IPS-18c (cell line): Measurements from ENCODE around the gene LRRC8D.

Experiments used
- H3K4me3 ChIP-seq: 2 replicates; pipeline ENCODE4 v1.7.0; 2013; ENCODE audit warnings: low read depth, mild to moderate bottlenecking, low read length, moderate library complexity; ENCODE audit not compliant: insufficient read depth
- H3K9me3 ChIP-seq: one replicate; pipeline ENCODE4 v1.6.1; 2013; ENCODE audit warnings: mild to moderate bottlenecking, low read length, moderate library complexity; ENCODE audit not compliant: control insufficient read depth, insufficient read depth

The LRRC8D gene

GRCh38 chr1:89802051-89802450 is 18.8 kb upstream of the LRRC8D start:
- H3K9me3 ChIP-seq = no peaks in the 10 kb centered on the region
- no peak overlapping the region for H3K4me3 ChIP-seq

GRCh38 chr1:89802841-89803240 is 18.0 kb upstream of the LRRC8D start:
- Histone ChIP-seq H3K9me3 (no peaks in the 10 kb centered on the region), H3K4me3 (no peak overlapping the region)

GRCh38 chr1:89804642-89805237 is 16.1 kb upstream of the LRRC8D start:
- Histone ChIP-seq H3K9me3 (no peaks in the 10 kb centered on the region), H3K4me3 (no peak overlapping the region)

- H3K9me3 ChIP-seq = no peaks in the 10 kb centered on the region
Observed at GRCh38 chr1:89806616-89807015, 14.2 kb upstream of the LRRC8D start.

GRCh38 chr1:89807503-89807902 is 13.3 kb upstream of the LRRC8D start:
- H3K4me3 ChIP-seq = no peak overlapping the region
- H3K9me3 ChIP-seq = no peaks in the 10 kb centered on the region

More at GRCh38 chr1:89806616-89807015, 14.2 kb upstream of the LRRC8D start:
- H3K4me3 ChIP-seq = no peak overlapping the region

GRCh38 chr1:89807983-89808382 is 12.8 kb upstream of the LRRC8D start:
- H3K9me3 ChIP-seq = peaks cover 2% of the 10 kb centered on the region
- no peak overlapping the region for H3K4me3 ChIP-seq

GRCh38 chr1:89808441-89809117 is 12.3 kb upstream of the LRRC8D start:
- H3K9me3 ChIP-seq = peaks cover 2% of the 10 kb centered on the region
- H3K4me3 ChIP-seq = no peak overlapping the region

GRCh38 chr1:89809556-89809955 is 11.3 kb upstream of the LRRC8D start:
- Histone ChIP-seq H3K9me3 (peaks cover 2% of the 10 kb centered on the region), H3K4me3 (no peak overlapping the region)

- H3K4me3 ChIP-seq = no peak overlapping the region
- peaks cover 2% of the 10 kb centered on the region for H3K9me3 ChIP-seq
Observed at GRCh38 chr1:89810302-89810701, 10.5 kb upstream of the LRRC8D start.

- Histone ChIP-seq H3K4me3 (no peak overlapping the region), H3K9me3 (peaks cover 2% of the 10 kb centered on the region)
Observed at GRCh38 chr1:89810880-89811279, 10.0 kb upstream of the LRRC8D start.

GRCh38 chr1:89812992-89813391 is 7.8 kb upstream of the LRRC8D start:
- Histone ChIP-seq H3K4me3 (no peak overlapping the region), H3K9me3 (peaks cover 2% of the 10 kb centered on the region)

GRCh38 chr1:89815040-89815439 is 5.8 kb upstream of the LRRC8D start:
- Histone ChIP-seq H3K4me3 (no peak overlapping the region), H3K9me3 (peaks cover 2% of the 10 kb centered on the region)

GRCh38 chr1:89815611-89816010 is 5.2 kb upstream of the LRRC8D start:
- H3K4me3 ChIP-seq = no peak overlapping the region
- H3K9me3 ChIP-seq = peaks cover 2% of the 10 kb centered on the region

- Histone ChIP-seq H3K4me3 (no peak overlapping the region), H3K9me3 (peaks cover 3% of the 10 kb centered on the region)
Observed at GRCh38 chr1:89816366-89816765, 4.5 kb upstream of the LRRC8D start.

- Histone ChIP-seq H3K4me3 (peak overlapping the region; percentile 89), H3K9me3 (peaks cover 2% of the 10 kb centered on the region)
Observed at GRCh38 chr1:89821322-89822108, 683 bp downstream of the LRRC8D start.

- Histone ChIP-seq H3K9me3 (peaks cover 2% of the 10 kb centered on the region), H3K4me3 (peak overlapping the region; percentile 89)
Observed at GRCh38 chr1:89822109-89822962, 1.5 kb downstream of the LRRC8D start.

GRCh38 chr1:89822999-89823628 is 2.3 kb downstream of the LRRC8D start:
- H3K9me3 ChIP-seq = peaks cover 2% of the 10 kb centered on the region
- peak overlapping the region; percentile 89; the same call in 1 of the 2 replicates for H3K4me3 ChIP-seq
